Activated CD4-positive, CD25-positive, alpha-beta regulatory T cell treated with anti-CD3 and anti-CD28 coated beads, Interleukin-2, amount 50 U/mL, for 24 hours (primary cell): ENCODE data around the gene PDE4B.
"Not testable (repeated sequence)": the region's sequence is repeated elsewhere in the genome, so short reads cannot be mapped to it uniquely, and the experiment has no call there.

ENCODE experiments used
- ATAC-seq, 2 donors: fragments of 150-1000 bp; cut with Tn5 transposase; one replicate each; pipeline ENCODE4 v1.10.0; 2021; ENCODE audit warnings: mild to moderate bottlenecking in 1 of 2, moderate library complexity in 1 of 2

The PDE4B gene

GRCh38 chr1:66402194-66402593 lies 609.5 kb downstream of the PDE4B start:
- ATAC-seq: peak in 1 of 2 donors; percentile 11

DNA sequence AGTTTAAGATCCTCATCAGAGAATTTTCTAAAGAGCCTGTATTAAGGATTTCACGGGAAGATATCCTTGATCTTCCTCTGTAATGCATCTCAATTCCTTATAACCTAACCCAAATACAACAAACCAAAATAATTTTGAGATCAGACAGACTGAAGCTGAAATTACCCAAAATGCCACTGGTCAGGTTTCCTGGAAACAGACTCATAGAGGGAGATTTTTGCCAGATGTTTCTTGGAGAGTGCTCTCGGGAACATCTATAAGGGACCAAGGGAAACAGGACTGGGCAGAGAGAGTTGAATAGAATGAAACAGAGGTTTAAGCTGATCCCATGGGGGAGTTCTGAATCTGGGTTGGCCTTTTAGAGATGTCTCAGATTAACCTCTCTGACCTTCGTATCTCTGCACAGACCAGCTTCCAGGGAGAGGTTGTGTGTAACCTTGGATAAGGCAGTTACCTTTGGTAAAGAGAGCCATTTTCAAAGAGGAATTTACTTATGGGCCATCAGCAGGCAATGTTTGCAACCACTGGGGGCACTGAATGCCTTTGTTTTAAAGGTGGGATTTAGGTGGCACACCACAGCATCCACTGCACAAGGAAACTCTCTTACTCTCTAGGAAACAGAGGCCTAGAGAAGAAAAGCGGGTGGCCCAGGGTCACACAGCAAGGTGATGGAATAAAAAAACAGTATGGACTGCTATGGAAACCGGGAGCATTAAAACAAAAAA lies 610.5 kb downstream of the PDE4B start:
- no peak for ATAC-seq

- no peak for ATAC-seq
These were observed 612.4 kb downstream of the PDE4B start for GRCh38 chr1:66405061-66405460.

- ATAC-seq: not testable (repeated sequence)
These were observed 618.8 kb downstream of the PDE4B start for GRCh38 chr1:66411449-66411848.

DNA sequence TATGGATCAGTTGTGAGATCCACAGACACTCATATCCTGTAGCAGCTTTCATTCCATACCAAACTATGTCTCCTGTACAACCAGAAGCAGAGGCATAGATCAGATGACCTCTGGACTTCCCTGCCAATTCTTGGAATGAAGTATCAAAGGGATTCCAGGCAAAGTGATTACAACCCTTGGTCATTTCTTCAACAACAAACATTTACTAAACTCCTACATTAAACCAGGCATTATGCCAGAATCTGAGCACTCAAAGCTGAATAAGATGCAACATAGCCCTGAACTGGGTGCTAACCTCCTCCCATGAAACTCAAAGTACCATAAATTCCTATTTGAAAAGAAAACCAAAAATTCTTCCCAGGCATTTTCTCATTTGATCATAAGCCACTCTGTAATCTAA lies 620.0 kb downstream of the PDE4B start:
- ATAC-seq: no peak

GRCh38 chr1:66413136-66413837 lies 620.6 kb downstream of the PDE4B start:
- no peak for ATAC-seq

DNA sequence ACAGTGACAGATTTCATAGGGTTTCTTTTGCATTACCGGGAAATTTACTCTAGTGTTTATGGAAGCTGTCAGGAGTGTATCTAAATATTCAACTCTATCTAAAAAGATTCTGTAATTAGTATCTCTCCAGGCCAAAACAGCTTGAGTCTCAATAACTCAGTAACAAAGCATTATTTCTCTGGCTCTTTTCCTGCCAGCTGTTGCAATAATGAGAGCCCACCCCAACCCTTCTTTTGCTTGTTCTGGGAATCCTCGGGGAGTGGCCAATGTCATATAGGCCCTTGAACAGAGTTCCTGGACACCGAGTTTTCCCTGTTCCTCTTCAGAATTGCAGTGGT lies 621.1 kb downstream of the PDE4B start:
- ATAC-seq: no peak

GRCh38 chr1:66415281-66415680 lies 622.6 kb downstream of the PDE4B start:
- ATAC-seq: no peak

DNA sequence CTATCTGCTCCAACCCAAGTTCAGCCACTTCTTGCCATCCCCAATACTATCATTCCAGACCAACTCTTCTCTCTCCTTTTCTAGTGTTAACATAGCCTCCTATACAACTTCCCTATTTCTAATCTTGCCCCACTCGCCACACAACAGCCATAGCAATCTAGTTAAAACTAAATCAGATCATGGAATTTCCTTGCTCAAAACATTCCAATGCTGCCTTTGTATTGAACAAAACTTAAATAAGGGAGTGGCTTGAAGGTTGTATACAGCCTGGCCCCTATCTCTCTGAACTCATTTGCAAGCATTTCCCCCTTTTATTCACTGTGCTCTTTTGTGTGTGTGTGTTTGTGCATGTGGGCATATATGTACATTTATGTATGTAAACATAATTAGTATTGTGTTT lies 623.2 kb downstream of the PDE4B start:
- no peak for ATAC-seq

DNA sequence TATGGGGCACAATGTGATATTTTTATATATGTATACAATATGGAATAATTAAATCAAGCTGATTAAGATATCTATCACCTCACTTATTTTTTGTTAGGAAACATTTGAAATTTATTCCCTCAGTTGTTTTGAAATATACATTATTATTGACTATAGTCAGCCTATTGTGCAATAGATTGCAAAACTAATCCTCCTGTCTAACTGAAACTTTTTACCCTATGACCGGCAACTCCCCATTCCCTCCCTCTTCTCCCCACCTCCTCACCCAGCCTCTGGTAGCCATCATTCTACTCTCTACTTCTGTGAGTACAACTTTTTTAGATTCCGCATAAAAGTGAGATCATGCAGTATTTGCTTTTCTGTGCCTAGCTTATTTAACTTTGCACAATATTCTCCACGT lies 623.6 kb downstream of the PDE4B start:
- ATAC-seq: no peak

DNA sequence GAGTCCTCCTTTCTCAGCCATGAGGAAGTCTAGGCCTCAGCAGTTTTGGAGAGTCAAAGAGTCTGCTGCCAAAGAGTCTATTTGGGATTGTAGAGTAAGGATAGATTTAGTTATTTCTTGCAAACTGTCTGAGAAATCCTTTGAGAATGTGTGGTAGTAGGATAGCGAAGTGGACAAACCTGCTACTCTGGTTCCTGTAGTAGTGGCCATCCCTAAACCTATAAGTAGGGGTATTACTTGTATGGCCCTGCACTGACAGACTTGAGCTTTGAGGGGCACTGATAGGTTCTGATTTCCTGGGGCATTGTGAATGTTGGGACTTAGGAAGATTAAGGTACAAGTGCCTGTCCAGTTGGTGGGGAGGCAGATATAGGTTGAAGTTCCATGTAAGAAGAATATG lies 625.3 kb downstream of the PDE4B start:
- no peak for ATAC-seq

- not testable (repeated sequence) for ATAC-seq
These were observed 627.5 kb downstream of the PDE4B start for GRCh38 chr1:66420171-66420570.

DNA sequence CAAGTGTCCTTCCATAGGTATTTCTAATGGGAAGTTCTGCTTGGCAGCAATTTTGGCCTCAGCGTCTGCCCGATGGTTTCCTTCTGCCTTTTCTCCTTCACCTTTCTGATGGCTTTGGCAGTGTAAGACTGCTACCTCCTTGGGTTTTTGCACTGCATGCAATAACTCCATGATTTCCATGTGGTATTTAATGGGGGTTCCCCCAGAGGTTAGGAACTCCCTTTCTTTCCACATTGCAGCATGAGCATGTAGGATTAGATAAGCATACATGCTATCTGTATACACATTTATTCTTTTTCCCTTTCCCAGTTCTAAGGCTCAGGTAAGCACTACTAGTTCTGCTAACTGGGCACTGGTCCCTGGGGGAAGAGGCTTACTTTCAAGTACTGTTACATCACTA lies 628.2 kb downstream of the PDE4B start:
- not testable (repeated sequence) for ATAC-seq

DNA sequence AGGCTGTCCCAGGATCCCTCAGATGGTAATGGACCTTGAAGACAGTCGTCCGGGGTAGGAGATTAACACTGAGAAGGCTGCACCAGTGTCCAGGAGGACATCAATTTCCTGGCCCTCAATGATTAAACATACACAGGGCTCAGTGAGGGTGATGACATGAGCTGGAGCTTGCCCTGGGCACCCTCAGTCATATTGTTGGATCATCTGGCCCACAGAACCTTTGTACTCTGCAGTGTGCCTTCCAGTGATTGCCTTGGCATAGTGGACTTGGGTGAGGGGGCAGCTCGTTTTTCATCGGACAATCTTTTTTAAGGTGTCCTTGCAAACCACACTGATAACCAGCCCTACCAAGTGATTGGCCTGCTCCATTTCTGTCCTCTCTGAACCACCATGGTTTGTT lies 630.1 kb downstream of the PDE4B start:
- ATAC-seq: no peak
